Upper lobe of right lung (tissue), 1 donor: ENCODE measurements around the gene CYBA. TPM values are rescaled to one million over a fixed set of nuclear protein-coding genes. Genes with fewer than 3 reads are reported as not detected.

Experiments
- ATAC-seq: fragments of 200-7000 bp; cut with Tn5 transposase; one replicate; pipeline ENCODE4 v1.9.1; 2020; ENCODE audit warnings: mild to moderate bottlenecking, moderate library complexity
- DNase-seq: peaks from one replicate; pipeline ENCODE4 v3.0.0-alpha.2; 2020
- H3K27ac ChIP-seq: fragments of 200-600 bp; one replicate; pipeline ENCODE4 v1.8.0; 2022
- H3K27me3 ChIP-seq: fragments of 200-600 bp; one replicate; pipeline ENCODE4 v1.8.0; 2022; ENCODE audit warnings: mild to moderate bottlenecking
- H3K36me3 ChIP-seq: fragments of 200-600 bp; one replicate; pipeline ENCODE4 v1.8.0; 2022
- H3K4me1 ChIP-seq: fragments of 200-600 bp; one replicate; pipeline ENCODE4 v1.8.0; 2022
- H3K4me3 ChIP-seq: fragments of 200-600 bp; one replicate; pipeline ENCODE4 v1.8.0; 2022; ENCODE audit warnings: mild to moderate bottlenecking
- H3K9me3 ChIP-seq: fragments of 200-600 bp; one replicate; pipeline ENCODE4 v1.8.0; 2022
- CTCF ChIP-seq: fragments of 200-600 bp; IDR thresholded peaks from one replicate; pipeline ENCODE4 v1.8.0; 2022; ENCODE audit warnings: antibody characterized with exemption
- intact Hi-C: fragments of 100-400 bp; cut with DNase I; formaldehyde crosslinking; loops from one replicate; pipeline ENCODE4 v1.11.0; 2022
- total RNA-seq: library from RNA; stranded (reverse); fragmentation: NEBNext Ultra II Directional; extraction: Animal tissue kit (Norgen Biotek cat#: 25700); gene quantifications from one replicate; pipeline ENCODE4 v1.2.1, GENCODE V29; 2021
- donor health status: DM: no; HTN: yes; CAD: no; lungs with severe emphysema.

Gene CYBA
- total RNA-seq, 1 donor from 2014 or later, result 257 TPM

DNA sequence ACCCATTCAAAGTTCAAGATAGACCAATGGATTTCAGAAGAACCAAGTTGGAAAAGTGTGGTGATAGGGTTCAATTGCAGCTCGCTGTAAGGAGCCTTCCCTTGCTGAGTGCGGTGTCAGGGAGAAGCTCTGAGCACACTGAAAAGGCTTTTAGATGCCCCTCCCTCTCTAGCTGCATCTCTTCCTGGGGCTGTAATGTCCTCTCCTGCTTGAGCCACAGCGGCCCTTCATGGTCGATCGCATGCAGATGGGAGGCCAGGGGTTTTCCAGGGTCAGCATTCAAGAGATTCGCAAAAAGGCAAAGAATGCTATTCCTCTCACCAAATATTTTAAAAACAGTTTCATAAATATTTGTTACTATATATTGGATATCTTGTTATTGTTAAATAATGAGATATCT, 56.9 kb downstream of the CYBA start:
- no peaks in the 10 kb centered on the region for H3K27me3 ChIP-seq
- no peak overlapping the region for H3K4me3 ChIP-seq
- no peaks in the 10 kb centered on the region for H3K4me1 ChIP-seq
- H3K27ac ChIP-seq, result no peak overlapping the region
- intact Hi-C loops, result no loop called here
- ATAC-seq (no peak), DNase-seq (no peak)
- TF ChIP-seq CTCF, result no peak
- no peaks in the 10 kb centered on the region for H3K9me3 ChIP-seq
- peaks cover 25% of the 10 kb centered on the region for H3K36me3 ChIP-seq

DNA sequence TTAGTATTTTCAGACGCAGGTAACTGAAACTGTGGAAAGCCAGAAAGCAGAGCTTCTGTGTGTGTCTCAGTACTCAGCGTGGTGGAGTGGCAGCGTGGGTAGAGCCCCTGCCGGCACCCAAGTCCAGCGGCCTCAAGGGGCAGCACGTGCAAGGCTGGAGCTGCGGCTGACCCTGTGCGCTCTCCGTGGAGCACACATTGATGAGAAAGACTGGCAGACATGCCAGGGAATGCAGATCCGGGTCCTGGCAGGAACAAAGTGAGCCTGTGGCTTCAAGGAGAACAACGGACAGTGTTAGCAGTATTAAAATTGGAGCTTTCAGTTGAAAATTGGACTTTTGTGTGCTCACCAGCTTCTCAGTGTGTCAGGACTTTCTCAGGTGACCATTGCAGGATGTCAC, 57.4 kb downstream of the CYBA start:
- ATAC-seq (no peak), DNase-seq (no peak)
- Histone ChIP-seq H3K36me3 (peaks cover 25% of the 10 kb centered on the region), H3K4me3 (no peak overlapping the region), H3K27me3 (no peaks in the 10 kb centered on the region), H3K4me1 (no peaks in the 10 kb centered on the region), H3K27ac (no peak overlapping the region), H3K9me3 (no peaks in the 10 kb centered on the region)
- intact Hi-C loops, result no loop called here
- no peak for TF ChIP-seq CTCF

Other genes starting within 250 kb of the CYBA start
- gene ZFPM1, start 197.8 kb downstream of the CYBA start, total RNA-seq, result 8.4 TPM
- gene ZC3H18, start 80.7 kb downstream of the CYBA start, total RNA-seq, result 44.5 TPM
- not detected for gene IL17C, start 12.5 kb downstream of the CYBA start, total RNA-seq
- gene MVD, start 12.0 kb upstream of the CYBA start, total RNA-seq, result 104 TPM
- 7.0 TPM for gene SNAI3, start 35.5 kb upstream of the CYBA start, total RNA-seq
- gene RNF166, start 55.4 kb upstream of the CYBA start, total RNA-seq, result 50.6 TPM
- gene CTU2, start 55.5 kb upstream of the CYBA start, total RNA-seq, result 21.3 TPM
- 196 TPM for gene PIEZO1, start 134.2 kb upstream of the CYBA start, total RNA-seq
- 1.0 TPM for gene CDT1, start 152.7 kb upstream of the CYBA start, total RNA-seq
- gene APRT, start 160.9 kb upstream of the CYBA start, total RNA-seq, result 85.2 TPM
- 32.8 TPM for gene GALNS, start 205.9 kb upstream of the CYBA start, total RNA-seq
- gene TRAPPC2L, start 206.1 kb upstream of the CYBA start, total RNA-seq, result 43.9 TPM
- not detected for gene PABPN1L, start 215.6 kb upstream of the CYBA start, total RNA-seq